ENCODE data around the gene ST8SIA1. TPM values are rescaled to one million over a fixed set of nuclear protein-coding genes. Genes with fewer than 3 reads are reported as not detected.

Gene ST8SIA1
- total RNA-seq, 1 experiment from 2014 or later = not detected

GRCh38 chr12:22360774-22361173, 26.3 kb upstream of the ST8SIA1 start:
- no peak overlapping the region for H3K4me3 ChIP-seq (ENCODE audit: low read length)
- no peaks in the 10 kb centered on the region for H3K36me3 ChIP-seq (ENCODE audit: low read depth, low read length)
- no peaks in the 10 kb centered on the region for H3K9me3 ChIP-seq (ENCODE audit: low read length)
- intact Hi-C loops (cut with micrococcal nuclease) = no loop called here
- H2AFZ ChIP-seq (ENCODE audit: low read length) = no peak overlapping the region
- BruUV-seq (replicated peaks) = no TSS peak
- no peaks in the 10 kb centered on the region for H4K20me1 ChIP-seq (ENCODE audit: low read length)
- H3K27ac ChIP-seq (ENCODE audit: low read length) = no peak overlapping the region
- H3K27me3 ChIP-seq (ENCODE audit: low read length) = no peaks in the 10 kb centered on the region
- no peak overlapping the region for H3K9ac ChIP-seq (ENCODE audit: low read length)
- no peak for DNase-seq
- TF ChIP-seq EZH2phosphoT487 (IDR thresholded peaks at IDR 0.05; ENCODE audit: borderline replicate concordance, low read length) = no peak
- TF ChIP-seq, protein P1, sequence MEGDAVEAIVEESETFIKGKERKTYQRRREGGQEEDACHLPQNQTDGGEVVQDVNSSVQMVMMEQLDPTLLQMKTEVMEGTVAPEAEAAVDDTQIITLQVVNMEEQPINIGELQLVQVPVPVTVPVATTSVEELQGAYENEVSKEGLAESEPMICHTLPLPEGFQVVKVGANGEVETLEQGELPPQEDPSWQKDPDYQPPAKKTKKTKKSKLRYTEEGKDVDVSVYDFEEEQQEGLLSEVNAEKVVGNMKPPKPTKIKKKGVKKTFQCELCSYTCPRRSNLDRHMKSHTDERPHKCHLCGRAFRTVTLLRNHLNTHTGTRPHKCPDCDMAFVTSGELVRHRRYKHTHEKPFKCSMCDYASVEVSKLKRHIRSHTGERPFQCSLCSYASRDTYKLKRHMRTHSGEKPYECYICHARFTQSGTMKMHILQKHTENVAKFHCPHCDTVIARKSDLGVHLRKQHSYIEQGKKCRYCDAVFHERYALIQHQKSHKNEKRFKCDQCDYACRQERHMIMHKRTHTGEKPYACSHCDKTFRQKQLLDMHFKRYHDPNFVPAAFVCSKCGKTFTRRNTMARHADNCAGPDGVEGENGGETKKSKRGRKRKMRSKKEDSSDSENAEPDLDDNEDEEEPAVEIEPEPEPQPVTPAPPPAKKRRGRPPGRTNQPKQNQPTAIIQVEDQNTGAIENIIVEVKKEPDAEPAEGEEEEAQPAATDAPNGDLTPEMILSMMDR (conservative IDR thresholded peaks at IDR 0.05; ENCODE audit: low read depth, low read length) = no peak
- no peak for TF ChIP-seq EZH2 (IDR thresholded peaks at IDR 0.05; ENCODE audit: low read length, unreplicated experiment)
- ATAC-seq = no peak
- POLR2A ChIA-PET (ENCODE audit: unreplicated experiment) = no interaction called here
- no peaks in the 10 kb centered on the region for H3F3A ChIP-seq (ENCODE audit: low read length, unreplicated experiment)
- H3K79me2 ChIP-seq (ENCODE audit: low read length) = no peaks in the 10 kb centered on the region
- no peaks in the 10 kb centered on the region for H3K4me1 ChIP-seq (ENCODE audit: insufficient read depth, low read length)
- CTCF ChIA-PET = no interaction called here
- no peaks in the 10 kb centered on the region for H3K9me2 ChIP-seq (replicated peaks; ENCODE audit: low read length)
- no peak overlapping the region for H3K4me2 ChIP-seq (ENCODE audit: low read length)

- no TSS peak for BruUV-seq (replicated peaks)
- POLR2A ChIA-PET (ENCODE audit: unreplicated experiment) = no interaction called here
- no peaks in the 10 kb centered on the region for H3K4me1 ChIP-seq (ENCODE audit: insufficient read depth, low read length)
- no peak overlapping the region for H3K4me3 ChIP-seq (ENCODE audit: low read length)
- no peak for DNase-seq
- no peaks in the 10 kb centered on the region for H3F3A ChIP-seq (ENCODE audit: low read length, unreplicated experiment)
- TF ChIP-seq EZH2phosphoT487 (IDR thresholded peaks at IDR 0.05; ENCODE audit: borderline replicate concordance, low read length) (no peak), EZH2 (IDR thresholded peaks at IDR 0.05; ENCODE audit: low read length, unreplicated experiment) (no peak)
- TF ChIP-seq, protein P1 (conservative IDR thresholded peaks at IDR 0.05; ENCODE audit: low read depth, low read length) = no peak
- CTCF ChIA-PET = no interaction called here
- no peaks in the 10 kb centered on the region for H3K79me2 ChIP-seq (ENCODE audit: low read length)
- H2AFZ ChIP-seq (ENCODE audit: low read length) = no peak overlapping the region
- no peak for ATAC-seq
- intact Hi-C loops (cut with micrococcal nuclease) = no loop called here
- no peaks in the 10 kb centered on the region for H4K20me1 ChIP-seq (ENCODE audit: low read length)
- H3K9me3 ChIP-seq (ENCODE audit: low read length) = no peaks in the 10 kb centered on the region
- no peaks in the 10 kb centered on the region for H3K27me3 ChIP-seq (ENCODE audit: low read length)
- no peaks in the 10 kb centered on the region for H3K36me3 ChIP-seq (ENCODE audit: low read depth, low read length)
- no peak overlapping the region for H3K4me2 ChIP-seq (ENCODE audit: low read length)
- H3K9ac ChIP-seq (ENCODE audit: low read length) = no peak overlapping the region
- H3K27ac ChIP-seq (ENCODE audit: low read length) = no peak overlapping the region
- H3K9me2 ChIP-seq (replicated peaks; ENCODE audit: low read length) = no peaks in the 10 kb centered on the region
Measured at GRCh38 chr12:22357531-22357930, 23.0 kb upstream of the ST8SIA1 start.

DNA sequence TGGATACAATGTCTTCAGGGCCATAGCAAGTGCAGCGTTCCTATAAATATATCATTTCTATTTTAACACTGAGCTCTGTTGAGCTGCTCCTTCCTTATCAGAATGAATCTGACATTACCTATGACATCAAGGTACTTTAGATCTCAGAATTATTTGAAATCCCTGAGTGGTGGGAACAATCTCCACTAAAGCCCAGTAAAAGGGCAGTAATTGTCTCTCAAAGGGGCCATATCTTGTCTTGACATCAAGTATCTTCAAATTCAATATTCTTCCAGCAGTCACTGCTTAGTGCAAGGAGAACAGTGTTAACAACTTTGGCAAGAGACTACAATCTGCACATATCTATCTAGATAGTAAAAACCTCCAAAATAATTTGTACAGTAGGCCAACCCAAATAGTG, 21.7 kb upstream of the ST8SIA1 start:
- no peaks in the 10 kb centered on the region for H3F3A ChIP-seq (ENCODE audit: low read length, unreplicated experiment)
- H2AFZ ChIP-seq (ENCODE audit: low read length) = no peak overlapping the region
- H3K9me2 ChIP-seq (replicated peaks; ENCODE audit: low read length) = no peaks in the 10 kb centered on the region
- no TSS peak for BruUV-seq (replicated peaks)
- intact Hi-C loops (cut with micrococcal nuclease) = no loop called here
- no peak overlapping the region for H3K4me2 ChIP-seq (ENCODE audit: low read length)
- no peak overlapping the region for H3K27ac ChIP-seq (ENCODE audit: low read length)
- no peak for DNase-seq
- no peaks in the 10 kb centered on the region for H3K4me1 ChIP-seq (ENCODE audit: insufficient read depth, low read length)
- H4K20me1 ChIP-seq (ENCODE audit: low read length) = no peaks in the 10 kb centered on the region
- no peaks in the 10 kb centered on the region for H3K79me2 ChIP-seq (ENCODE audit: low read length)
- ChIA-PET POLR2A (ENCODE audit: unreplicated experiment) (no interaction called here), CTCF (no interaction called here)
- no peak for ATAC-seq
- TF ChIP-seq EZH2 (IDR thresholded peaks at IDR 0.05; ENCODE audit: low read length, unreplicated experiment) (no peak), EZH2phosphoT487 (IDR thresholded peaks at IDR 0.05; ENCODE audit: borderline replicate concordance, low read length) (no peak)
- TF ChIP-seq, protein P1 (conservative IDR thresholded peaks at IDR 0.05; ENCODE audit: low read depth, low read length) = no peak
- H3K36me3 ChIP-seq (ENCODE audit: low read depth, low read length) = no peaks in the 10 kb centered on the region
- no peak overlapping the region for H3K4me3 ChIP-seq (ENCODE audit: low read length)
- no peaks in the 10 kb centered on the region for H3K27me3 ChIP-seq (ENCODE audit: low read length)
- no peaks in the 10 kb centered on the region for H3K9me3 ChIP-seq (ENCODE audit: low read length)
- no peak overlapping the region for H3K9ac ChIP-seq (ENCODE audit: low read length)

All from PC-3 (cell line).